OCI-LY7 (cell line): ENCODE measurements around the gene PMP22.

ENCODE experiments used
- CTCF ChIP-seq: fragments of 200-600 bp; sonication (generic); conservative IDR thresholded peaks from 2 replicates; pipeline ENCODE4 v1.5.1; 2014; ENCODE audit warnings: mild to moderate bottlenecking, antibody characterized with exemption, low read length, moderate library complexity, mixed read lengths
- EZH2phosphoT487 ChIP-seq: fragments of 200-600 bp; sonication (generic); IDR thresholded peaks from 2 replicates; pipeline ENCODE4 v1.6.1; 2018; ENCODE audit warnings: low read depth, borderline replicate concordance, mild to moderate bottlenecking, mixed run types, antibody characterized with exemption, low read length, moderate library complexity, mixed read lengths

DNA sequence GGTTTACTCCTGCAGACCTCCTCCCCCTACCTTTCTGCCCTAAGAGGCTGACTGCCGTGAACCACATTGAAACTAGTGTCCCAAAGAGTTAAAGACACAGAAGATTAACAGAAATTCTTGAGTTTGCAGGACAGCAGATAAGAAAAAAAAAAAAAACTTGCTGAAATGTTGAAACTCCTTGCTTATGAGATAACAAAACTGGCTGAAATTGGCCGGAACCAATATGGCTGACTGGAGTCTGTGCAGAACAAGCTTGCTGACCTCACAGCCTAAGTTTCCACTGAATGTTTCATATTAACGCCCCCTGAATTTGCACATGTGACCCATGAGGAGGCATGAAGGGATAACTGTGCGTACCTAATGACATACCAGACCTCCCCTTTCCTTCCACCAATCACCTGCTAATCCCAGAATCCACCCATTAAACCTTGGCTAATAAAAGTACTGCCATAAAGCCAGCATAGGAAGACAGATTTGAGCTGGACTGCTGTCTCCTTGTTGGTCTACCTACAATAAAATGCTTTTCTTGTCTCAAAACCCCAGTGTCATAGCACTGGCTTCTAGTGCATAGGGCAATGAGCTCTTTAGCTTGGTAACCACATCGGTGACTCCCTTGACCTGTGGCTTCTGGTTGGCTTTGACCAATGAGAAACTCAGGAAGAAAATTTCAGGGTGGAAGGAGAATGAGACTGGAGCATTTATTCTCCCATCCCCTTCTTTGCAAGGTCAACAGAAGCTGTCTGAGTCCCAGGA lies 80.1 kb downstream of the PMP22 start:
- TF ChIP-seq CTCF = no peak
- TF ChIP-seq EZH2phosphoT487 = no peak
